ENCODE results near the gene MBNL1. TPM values are rescaled to one million over a fixed set of nuclear protein-coding genes. Genes with fewer than 3 reads are reported as not detected.

The MBNL1 gene
- polyA plus RNA-seq, 12 donors = 53.2 to 85.7 (median 66.9) TPM; not detected in 1

- DNase-seq = no peak
Observed at GRCh38 chr3:152295344-152295743, 26.6 kb downstream of the MBNL1 start.

- DNase-seq = no peak
Observed at GRCh38 chr3:152295806-152296205, 27.1 kb downstream of the MBNL1 start.

- no peak for DNase-seq
Observed at GRCh38 chr3:152296382-152296781, 27.7 kb downstream of the MBNL1 start.

- DNase-seq = no peak
Observed at GRCh38 chr3:152296971-152297370, 28.2 kb downstream of the MBNL1 start.

GRCh38 chr3:152298393-152299248 lies 29.9 kb downstream of the MBNL1 start:
- peak; percentile 85 for DNase-seq

GRCh38 chr3:152299249-152299976 lies 30.7 kb downstream of the MBNL1 start:
- no peak for DNase-seq

- DNase-seq = no peak
Observed at GRCh38 chr3:152300029-152300731, 31.5 kb downstream of the MBNL1 start.

- DNase-seq = no peak
Observed at GRCh38 chr3:152301745-152302181, 33.0 kb downstream of the MBNL1 start.

- DNase-seq = peak; percentile 61
Observed at GRCh38 chr3:152302521-152303021, 33.8 kb downstream of the MBNL1 start.

GRCh38 chr3:152304160-152304559 lies 35.4 kb downstream of the MBNL1 start:
- DNase-seq = no peak

- DNase-seq = no peak
Observed at GRCh38 chr3:152305075-152305474, 36.3 kb downstream of the MBNL1 start.

GRCh38 chr3:152307829-152308474 lies 39.2 kb downstream of the MBNL1 start:
- DNase-seq = no peak

GRCh38 chr3:152308475-152308844 lies 39.7 kb downstream of the MBNL1 start:
- DNase-seq = no peak

- no peak for DNase-seq
Observed at GRCh38 chr3:152309031-152309430, 40.3 kb downstream of the MBNL1 start.

GRCh38 chr3:152309535-152310307 lies 41.0 kb downstream of the MBNL1 start:
- DNase-seq = no peak

GRCh38 chr3:152313430-152313829 lies 44.7 kb downstream of the MBNL1 start:
- DNase-seq = no peak

- no peak for DNase-seq
Observed at GRCh38 chr3:152313914-152314313, 45.2 kb downstream of the MBNL1 start.

GRCh38 chr3:152314677-152315353 lies 46.1 kb downstream of the MBNL1 start:
- DNase-seq = no peak

GRCh38 chr3:152315623-152316022 lies 46.9 kb downstream of the MBNL1 start:
- no peak for DNase-seq

GRCh38 chr3:152316318-152316717 lies 47.6 kb downstream of the MBNL1 start:
- DNase-seq = no peak
